HFFc6 (cell line): ENCODE data around the gene ANLN. TPM values are rescaled to one million over a fixed set of nuclear protein-coding genes. Genes with fewer than 3 reads are reported as not detected.
"Not testable (repeated sequence)": the region's sequence is repeated elsewhere in the genome, so short reads cannot be mapped to it uniquely, and the experiment has no call there.

Experiments used
- DNase-seq: peaks from one replicate; pipeline ENCODE4 v3.0.0-alpha.2; 2018
- H3K27ac Mint-ChIP-seq: 2 replicates; pipeline ENCODE4 v1.8.0; 2020; ENCODE audit warnings: mild to moderate bottlenecking, mixed read lengths
- H3K27me3 Mint-ChIP-seq: 2 replicates; pipeline ENCODE4 v1.8.0; 2021; ENCODE audit warnings: mild to moderate bottlenecking, moderate library complexity, mixed read lengths; ENCODE audit not compliant: insufficient read depth
- H3K36me3 Mint-ChIP-seq: 2 replicates; pipeline ENCODE4 v1.8.0; 2021; ENCODE audit warnings: low read depth, mixed read lengths
- H3K4me1 Mint-ChIP-seq: 2 replicates; pipeline ENCODE4 v1.8.0; 2020; ENCODE audit warnings: low read depth, mixed read lengths
- H3K4me3 Mint-ChIP-seq: 2 replicates; pipeline ENCODE4 v1.8.0; 2020; ENCODE audit warnings: mild to moderate bottlenecking, moderate library complexity, mixed read lengths
- H3K9me3 Mint-ChIP-seq: 2 replicates; pipeline ENCODE4 v1.8.0; 2020; ENCODE audit warnings: mild to moderate bottlenecking, mixed read lengths
- total RNA-seq, 6 experiments: library from RNA; stranded (reverse); fragmentation: NEBNext Ultra II Directional; extraction: Animal tissue kit (Norgen Biotek cat#: 25700); gene quantifications; 2 replicates in 1 of 6; 3 replicates in 5 of 6; pipeline ENCODE4 v1.2.3, GENCODE V29; 2021
- TF ChIP-seq, protein P1 (sequence below): fragments of 200-600 bp; sonication (generic); IDR thresholded peaks from 2 replicates; pipeline ENCODE4 v1.5.0; 2021; ENCODE audit warnings: antibody characterized with exemption, mild to moderate bottlenecking

Gene ANLN
- total RNA-seq, 6 experiments from 2014 or later: 109 to 291 (median 233) TPM

DNA sequence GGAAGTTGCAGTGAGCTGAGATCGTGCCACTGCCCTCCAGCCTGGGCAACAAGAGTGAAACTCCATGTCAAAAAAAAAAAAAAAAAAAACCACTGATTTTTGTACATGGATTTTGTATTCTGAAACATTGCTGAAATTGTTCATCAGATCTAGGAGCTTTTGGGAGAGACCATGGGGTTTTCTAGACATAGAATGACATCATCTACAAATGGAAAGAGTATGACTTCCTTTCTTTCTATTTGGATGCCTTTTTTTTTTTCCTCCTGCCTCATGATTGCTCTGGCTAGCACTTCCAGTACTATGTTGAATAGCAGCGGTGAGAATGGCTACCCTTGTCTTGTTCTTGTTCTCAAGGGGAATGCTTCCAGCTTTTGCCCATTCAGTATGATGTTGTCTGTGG, 89.1 kb downstream of the ANLN start:
- TF ChIP-seq, protein P1, sequence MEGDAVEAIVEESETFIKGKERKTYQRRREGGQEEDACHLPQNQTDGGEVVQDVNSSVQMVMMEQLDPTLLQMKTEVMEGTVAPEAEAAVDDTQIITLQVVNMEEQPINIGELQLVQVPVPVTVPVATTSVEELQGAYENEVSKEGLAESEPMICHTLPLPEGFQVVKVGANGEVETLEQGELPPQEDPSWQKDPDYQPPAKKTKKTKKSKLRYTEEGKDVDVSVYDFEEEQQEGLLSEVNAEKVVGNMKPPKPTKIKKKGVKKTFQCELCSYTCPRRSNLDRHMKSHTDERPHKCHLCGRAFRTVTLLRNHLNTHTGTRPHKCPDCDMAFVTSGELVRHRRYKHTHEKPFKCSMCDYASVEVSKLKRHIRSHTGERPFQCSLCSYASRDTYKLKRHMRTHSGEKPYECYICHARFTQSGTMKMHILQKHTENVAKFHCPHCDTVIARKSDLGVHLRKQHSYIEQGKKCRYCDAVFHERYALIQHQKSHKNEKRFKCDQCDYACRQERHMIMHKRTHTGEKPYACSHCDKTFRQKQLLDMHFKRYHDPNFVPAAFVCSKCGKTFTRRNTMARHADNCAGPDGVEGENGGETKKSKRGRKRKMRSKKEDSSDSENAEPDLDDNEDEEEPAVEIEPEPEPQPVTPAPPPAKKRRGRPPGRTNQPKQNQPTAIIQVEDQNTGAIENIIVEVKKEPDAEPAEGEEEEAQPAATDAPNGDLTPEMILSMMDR: no peak
- DNase-seq: no peak
- Mint-ChIP-seq H3K27me3 (peaks cover 7% of the 10 kb centered on the region), H3K36me3 (no peaks in the 10 kb centered on the region), H3K9me3 (no peaks in the 10 kb centered on the region), H3K4me3 (no peak overlapping the region), H3K4me1 (peaks cover 10% of the 10 kb centered on the region), H3K27ac (no peak overlapping the region)

DNA sequence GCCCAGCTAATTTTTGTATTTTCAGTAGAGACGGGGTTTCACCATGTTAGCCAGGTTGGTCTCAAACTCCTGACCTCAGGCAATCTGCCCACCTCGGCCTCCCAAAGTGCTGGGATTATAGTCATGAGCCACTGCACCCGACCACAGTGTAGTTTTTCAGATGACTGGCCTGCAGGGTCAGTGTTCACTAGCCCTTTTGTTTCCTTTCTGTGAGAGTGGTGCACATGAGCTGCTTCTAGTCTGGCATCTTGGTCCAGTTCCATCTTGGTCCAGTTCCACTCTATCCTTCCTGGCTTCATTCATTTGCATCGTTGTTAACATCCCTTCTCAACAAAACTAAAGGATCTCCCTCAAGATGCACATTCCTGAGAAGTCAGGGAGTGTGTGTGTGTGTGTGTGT, 94.2 kb downstream of the ANLN start:
- not testable (repeated sequence) for DNase-seq, H3K36me3 Mint-ChIP-seq, H3K27ac Mint-ChIP-seq, H3K9me3 Mint-ChIP-seq, H3K4me1 Mint-ChIP-seq, H3K4me3 Mint-ChIP-seq
- peaks cover 15% of the 10 kb centered on the region for H3K27me3 Mint-ChIP-seq

DNA sequence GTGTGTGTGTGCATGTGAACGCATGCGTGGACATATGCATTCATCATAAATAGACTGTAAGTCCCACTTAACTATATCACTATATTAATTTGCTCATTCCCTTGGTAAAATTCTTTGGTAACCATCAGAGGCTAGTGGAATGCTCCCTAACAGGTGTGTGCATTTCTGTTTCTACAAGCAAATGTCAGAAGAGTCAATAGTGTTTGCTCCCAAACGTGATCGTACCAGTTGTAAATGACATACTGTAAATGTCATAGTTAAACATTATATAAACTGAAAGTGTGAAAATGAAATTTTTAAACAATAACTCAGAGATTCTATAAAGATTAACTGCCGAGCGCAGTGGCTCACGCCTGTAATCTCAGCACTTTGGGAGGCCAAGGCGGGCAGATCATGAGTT, 94.6 kb downstream of the ANLN start:
- Mint-ChIP-seq H3K27me3 (peaks cover 19% of the 10 kb centered on the region), H3K27ac (no peak overlapping the region), H3K4me1 (no peaks in the 10 kb centered on the region), H3K36me3 (no peaks in the 10 kb centered on the region), H3K9me3 (no peaks in the 10 kb centered on the region), H3K4me3 (no peak overlapping the region)
- TF ChIP-seq, protein P1: no peak
- no peak for DNase-seq

DNA sequence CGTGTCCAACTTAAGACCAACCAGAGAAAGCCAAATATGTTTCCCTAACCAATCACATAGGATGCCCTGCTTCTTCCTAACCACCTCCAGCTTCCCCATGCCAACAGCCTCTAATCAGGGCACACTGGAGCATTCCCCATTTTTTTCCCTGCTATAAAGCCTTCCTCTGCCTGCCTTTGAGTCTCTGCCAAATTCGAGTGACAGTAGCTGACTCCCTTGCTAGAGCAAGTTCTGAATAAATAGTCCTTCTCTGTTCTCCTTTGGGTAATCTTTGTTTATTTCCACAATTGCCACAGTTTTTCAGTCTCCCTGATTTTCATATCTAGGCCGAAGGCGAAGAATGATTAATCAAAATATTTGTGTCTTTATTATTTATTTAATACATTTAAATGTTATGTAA, 96.7 kb downstream of the ANLN start:
- Mint-ChIP-seq H3K27me3 (peaks cover 23% of the 10 kb centered on the region), H3K36me3 (no peaks in the 10 kb centered on the region), H3K4me3 (no peak overlapping the region), H3K27ac (no peak overlapping the region), H3K9me3 (no peaks in the 10 kb centered on the region), H3K4me1 (no peaks in the 10 kb centered on the region)
- TF ChIP-seq, protein P1: no peak
- no peak for DNase-seq

DNA sequence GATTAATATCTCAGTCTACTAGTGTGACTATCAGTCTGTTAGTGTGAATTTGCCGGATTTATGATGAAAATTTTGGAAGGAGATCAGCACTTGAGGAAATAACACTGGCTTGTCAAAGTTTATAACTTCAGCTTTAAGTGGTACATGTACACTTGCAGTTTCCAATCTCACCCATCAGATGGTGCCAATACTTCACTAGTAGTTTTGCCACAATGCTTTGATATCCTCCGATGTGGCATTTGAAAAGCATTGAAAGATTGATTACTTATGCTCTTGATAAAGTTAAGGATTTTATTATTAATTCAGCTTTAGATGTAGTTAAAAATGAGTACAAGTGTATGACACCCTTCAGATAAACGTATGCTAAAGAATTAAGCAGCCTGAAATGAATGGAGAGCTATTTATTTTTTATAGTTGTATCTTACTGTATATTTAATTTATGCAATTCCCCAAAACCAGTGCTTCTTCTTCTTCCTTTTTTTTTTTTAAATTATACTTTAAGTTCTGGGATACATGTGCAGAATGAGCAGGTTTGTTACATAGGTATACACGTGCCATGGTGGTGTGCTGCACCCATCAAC, 98.2 kb downstream of the ANLN start:
- no peaks in the 10 kb centered on the region for H3K36me3 Mint-ChIP-seq
- TF ChIP-seq, protein P1: peak; percentile 79
- peak; percentile 48 for DNase-seq
- H3K27ac Mint-ChIP-seq: no peak overlapping the region
- peaks cover 21% of the 10 kb centered on the region for H3K27me3 Mint-ChIP-seq
- no peak overlapping the region for H3K4me3 Mint-ChIP-seq
- no peaks in the 10 kb centered on the region for H3K4me1 Mint-ChIP-seq
- no peaks in the 10 kb centered on the region for H3K9me3 Mint-ChIP-seq

DNA sequence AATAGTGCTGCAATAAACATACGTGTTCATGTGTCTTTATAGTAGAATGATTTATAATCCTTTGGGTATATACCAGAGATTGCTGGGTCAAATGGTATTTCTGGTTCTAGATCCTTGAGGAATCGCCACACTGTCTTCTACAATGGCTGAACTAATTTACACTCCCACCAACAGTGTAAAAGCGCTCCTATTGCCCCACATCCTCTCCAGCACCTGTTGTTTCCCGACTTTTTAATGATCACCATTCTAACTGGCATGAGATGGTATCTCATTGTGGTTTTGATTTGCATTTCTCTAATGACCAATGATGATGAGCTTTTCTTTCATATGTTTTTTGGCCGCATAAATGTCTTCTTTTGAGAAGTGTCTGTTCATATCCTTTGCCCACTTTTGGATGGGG, 99.0 kb downstream of the ANLN start:
- H3K27ac Mint-ChIP-seq, H3K36me3 Mint-ChIP-seq, H3K9me3 Mint-ChIP-seq, DNase-seq, H3K4me3 Mint-ChIP-seq, H3K4me1 Mint-ChIP-seq: not testable (repeated sequence)
- H3K27me3 Mint-ChIP-seq: peaks cover 24% of the 10 kb centered on the region

DNA sequence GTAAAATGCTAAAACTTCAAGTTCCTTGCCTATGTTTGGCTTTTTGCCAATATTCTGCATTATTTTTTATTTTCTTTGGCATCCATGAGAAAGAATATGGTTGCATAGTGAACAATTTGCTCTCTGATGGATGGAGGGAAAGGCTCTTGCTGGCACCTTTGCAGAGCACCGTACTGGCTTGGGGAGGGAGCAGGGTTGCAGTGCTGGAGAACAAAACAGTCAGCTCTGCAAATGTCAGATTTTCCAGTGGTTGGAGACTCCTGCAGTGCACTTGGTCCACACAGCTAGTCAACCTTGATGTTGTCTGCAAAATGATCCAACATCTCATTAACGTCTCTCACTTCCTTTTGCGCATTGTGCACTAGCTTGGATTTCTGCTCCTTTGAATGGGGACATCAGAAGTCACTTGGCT, 100.8 kb downstream of the ANLN start:
- no peak for DNase-seq

More for the DNA sequence above, 100.8 kb downstream of the ANLN start:
- peaks cover 24% of the 10 kb centered on the region for H3K27me3 Mint-ChIP-seq
- H3K9me3 Mint-ChIP-seq: no peaks in the 10 kb centered on the region
- no peak overlapping the region for H3K4me3 Mint-ChIP-seq
- no peaks in the 10 kb centered on the region for H3K36me3 Mint-ChIP-seq
- TF ChIP-seq, protein P1: no peak
- no peak overlapping the region for H3K27ac Mint-ChIP-seq
- H3K4me1 Mint-ChIP-seq: no peaks in the 10 kb centered on the region
